Activated CD4-positive, alpha-beta T cell treated with anti-CD3 and anti-CD28 coated beads, Interleukin-2, amount 50 U/mL, for 4 hours (primary cell): ENCODE measurements around the gene HSPA5.
"Not testable (repeated sequence)": the region's sequence is repeated elsewhere in the genome, so short reads cannot be mapped to it uniquely, and the experiment has no call there.

Experiments
- DNase-seq, 2 experiments: peaks; one replicate each; pipeline ENCODE4 v3.0.0-alpha.2; 2020

The HSPA5 gene

DNA sequence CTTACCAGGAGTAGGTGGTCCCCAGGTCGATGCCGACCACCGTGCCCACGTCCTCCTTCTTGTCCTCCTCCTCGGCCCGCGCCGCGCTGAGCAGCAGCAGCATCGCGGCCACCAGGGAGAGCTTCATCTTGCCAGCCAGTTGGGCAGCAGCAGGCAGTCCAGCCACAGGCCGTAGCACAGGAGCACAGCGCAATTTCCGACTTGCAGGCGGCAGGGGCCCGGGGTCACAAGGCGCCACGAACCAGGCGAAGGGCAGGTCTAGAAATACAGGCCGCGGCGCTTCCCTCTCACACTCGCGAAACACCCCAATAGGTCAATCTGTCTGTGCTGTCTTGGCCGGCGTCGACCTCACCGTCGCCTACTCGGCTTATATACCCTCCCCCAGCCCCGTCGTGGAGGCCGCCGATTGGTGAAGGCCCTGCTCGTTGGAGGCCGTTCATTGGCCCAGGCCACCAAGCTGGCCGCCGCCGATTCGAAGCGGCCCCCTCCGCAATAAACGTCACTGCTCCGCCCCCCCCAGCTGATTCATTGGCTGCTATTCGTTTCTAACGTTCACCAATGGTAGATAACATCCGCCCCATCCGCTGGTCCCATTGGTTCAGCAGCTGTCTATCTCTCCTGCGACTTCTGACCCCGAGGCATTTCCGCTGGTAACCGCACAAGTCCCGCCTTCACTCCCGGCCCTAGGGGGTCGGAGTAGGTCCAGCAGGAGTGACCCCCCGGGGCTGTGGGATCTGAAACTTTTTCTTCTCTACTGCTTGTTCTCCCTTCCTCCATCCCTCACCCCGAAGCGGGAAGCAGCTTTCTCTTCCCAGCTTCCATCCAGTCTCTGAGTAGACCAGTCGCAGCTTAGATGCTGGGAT, at the start of gene HSPA5:
TSS of gene HSPA5 (minus strand) at position 344 of the 863 bp plus-strand sequence. CDS start at position 127, 217 bp downstream.
- peak; percentile 100 for DNase-seq

DNA sequence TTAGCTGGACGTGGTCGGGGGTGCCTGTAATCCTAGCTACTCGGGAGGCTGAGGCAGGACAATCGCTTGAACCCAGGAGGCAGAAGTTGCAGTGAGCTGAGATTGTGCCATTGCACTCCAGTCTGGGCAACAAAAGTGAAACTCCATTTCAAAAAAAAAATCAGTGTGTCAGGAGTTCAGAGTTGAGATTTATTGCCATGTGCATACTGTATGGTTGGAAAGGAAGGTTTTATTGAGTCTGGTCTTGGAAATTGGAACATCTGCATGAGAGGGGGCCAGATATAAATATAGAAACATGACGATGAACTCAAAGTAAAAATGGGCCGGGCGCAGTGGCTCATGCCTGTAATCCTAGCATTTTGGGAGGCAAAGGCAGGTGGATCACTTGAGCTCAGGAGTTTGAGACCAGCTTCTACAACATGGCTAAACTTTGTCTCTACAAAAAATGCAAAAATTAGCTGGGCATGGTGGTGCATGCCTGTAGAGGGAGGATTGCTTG, 45.8 kb upstream of the HSPA5 start:
- DNase-seq = not testable (repeated sequence)

DNA sequence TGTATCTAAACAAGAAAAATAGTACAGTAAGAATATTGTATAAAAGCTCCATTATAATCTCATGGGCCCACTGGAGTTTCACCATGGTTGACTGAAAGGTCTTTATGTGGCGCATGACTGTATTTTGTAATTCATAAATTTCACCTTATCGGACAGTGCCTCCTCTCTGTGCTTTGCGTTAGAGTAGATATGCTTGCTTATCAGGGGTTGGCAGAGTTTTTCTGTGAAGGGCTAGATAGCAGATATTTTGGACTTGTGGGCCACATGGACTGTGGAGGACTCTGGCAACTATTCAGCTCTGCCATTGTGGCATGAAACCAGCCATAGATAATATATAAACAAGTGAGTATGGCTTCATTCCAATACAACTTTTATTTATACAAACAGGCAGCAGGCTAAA, 43.7 kb upstream of the HSPA5 start:
- DNase-seq = no peak

DNA sequence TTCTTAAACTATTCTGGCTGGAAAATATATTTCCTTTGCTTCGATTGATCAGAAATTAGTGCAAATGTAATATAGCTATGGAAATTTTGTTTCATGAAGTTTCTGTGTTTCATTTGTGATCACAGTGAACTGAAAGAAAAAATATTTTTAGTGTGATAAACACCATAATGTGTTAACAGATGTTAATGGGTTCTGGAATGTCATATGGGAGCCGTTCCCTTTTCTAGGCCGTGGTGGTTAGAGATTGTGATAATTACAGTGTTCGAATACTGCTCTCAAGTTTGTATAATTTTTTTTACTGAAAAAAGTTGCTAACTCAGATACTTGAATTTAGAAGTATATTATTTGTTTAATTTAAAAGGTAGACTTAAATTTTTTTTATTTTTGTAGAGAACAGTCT, 39.8 kb upstream of the HSPA5 start:
- no peak for DNase-seq

DNA sequence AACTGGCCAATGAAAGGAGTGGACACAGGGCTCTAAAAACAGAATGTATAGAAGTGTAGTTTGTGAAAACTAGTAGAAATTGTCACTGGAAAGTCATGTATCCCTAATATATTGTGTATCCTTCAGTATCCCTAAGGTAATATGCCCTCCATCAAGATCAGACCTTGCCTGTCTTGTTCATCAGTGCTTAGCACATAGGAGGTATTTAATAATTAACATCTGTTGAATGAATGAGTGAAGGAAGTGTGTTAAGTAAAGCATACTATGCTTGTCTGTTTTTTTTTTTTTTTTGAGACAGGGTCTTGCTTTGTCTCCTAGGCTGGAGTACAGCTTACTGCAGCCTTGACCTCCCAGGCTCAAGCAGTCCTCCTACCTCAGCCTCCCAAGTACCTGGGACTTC, 36.3 kb upstream of the HSPA5 start:
- no peak for DNase-seq

DNA sequence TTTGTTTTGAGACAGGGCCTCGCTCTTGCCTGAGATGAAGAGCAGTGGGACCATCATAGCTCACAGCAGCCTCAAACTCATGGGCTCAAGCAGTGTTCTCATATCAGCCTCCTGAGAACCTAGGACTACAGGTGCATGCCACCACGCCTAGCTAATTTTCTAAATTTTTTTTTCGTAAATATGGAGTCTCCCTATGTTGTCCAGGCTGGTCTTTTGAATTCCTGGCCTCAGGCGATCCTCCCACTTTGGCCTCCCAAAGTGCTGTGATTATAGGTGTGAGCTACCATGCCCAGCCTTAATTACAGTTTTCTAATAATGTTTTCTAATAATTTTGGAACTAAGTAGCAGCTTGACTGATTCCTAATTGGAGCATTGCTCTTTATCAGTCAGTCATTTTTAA, 35.6 kb upstream of the HSPA5 start:
- DNase-seq = no peak

DNA sequence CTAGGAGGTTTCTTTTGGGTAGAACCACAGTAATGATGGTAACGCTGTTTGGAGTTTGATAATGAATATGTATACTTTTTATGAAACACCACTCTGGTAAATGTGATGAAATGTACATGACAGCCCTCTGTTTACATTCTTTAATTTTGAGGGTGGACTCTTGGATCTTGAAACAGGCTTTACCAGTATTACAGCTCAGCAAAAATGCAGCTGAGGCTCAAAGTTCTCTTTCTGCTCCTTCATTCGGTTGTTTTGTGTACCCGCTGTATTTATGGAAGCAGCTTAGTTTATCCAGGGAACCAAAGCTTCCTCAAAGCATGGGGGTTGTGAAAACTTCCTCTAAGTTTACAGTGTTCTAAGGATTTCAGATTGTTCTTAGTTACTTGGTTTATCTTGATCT, 31.6 kb upstream of the HSPA5 start:
- no peak for DNase-seq

DNA sequence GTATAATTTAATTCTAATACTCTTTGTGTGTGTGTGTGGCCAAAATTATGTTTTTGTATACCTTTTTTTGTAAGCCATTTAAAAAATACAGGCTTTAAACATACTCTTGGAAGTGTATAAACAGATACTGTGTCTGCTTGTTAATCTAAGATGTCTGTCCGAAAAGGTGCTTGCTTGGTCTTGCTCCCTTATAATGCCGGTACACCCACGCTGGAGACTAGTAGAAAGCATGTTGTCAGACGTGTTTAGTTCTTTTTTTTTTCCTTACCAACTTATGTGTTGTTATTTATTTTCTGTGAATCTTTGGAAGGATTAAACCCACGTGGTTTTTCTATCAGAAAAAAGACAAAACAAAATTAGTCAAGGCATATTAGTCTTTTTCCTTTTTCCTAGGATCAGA, 29.9 kb upstream of the HSPA5 start:
- no peak for DNase-seq

DNA sequence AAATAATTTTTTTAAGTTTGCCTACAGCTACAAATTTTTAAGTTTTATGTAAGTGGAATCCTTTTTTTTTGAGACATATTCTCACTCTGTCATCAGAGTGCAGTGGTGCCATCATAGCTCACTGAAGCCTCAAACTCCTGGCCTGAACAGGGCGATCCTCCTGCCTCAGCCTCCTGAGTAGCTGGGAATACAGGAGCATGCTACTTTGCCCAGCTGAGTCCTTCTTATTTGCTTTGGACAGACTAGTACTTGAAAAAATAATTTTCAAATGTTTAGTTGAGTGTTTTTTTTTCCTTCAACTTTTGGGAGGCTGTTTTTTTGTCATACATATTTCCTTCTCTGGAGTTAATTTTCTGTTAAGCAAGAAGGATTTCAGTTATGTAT, 27.9 kb upstream of the HSPA5 start:
- DNase-seq = no peak

DNA sequence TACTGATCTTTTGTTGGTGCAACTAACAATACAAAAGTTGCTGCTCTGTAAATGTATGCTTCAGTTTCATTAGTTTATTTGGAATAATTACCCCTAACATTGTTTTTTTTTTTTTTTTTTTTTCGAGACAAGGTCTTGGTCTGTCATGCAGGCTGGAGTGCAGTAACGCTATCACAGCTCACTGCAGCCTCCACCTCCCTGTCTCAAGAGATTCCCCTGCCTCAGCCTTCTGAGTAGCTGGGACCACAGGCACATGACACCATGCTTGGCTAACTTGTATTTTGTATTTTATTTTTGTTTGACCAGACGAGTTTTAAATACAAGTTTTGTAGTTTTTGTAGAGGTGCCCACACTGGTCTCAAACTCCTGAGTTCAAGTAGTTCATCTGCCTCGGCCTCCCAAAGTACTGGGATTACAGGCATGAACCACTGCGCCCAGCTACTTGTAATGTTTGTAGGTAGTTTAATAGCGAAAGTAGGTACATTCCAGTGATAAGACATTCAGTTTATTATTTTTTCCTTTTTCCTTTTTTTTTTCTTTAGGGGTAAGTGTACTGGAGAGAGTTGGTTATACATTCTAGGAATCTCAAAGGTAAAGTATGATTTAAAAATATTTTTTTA, 27.4 kb upstream of the HSPA5 start:
- DNase-seq = no peak

DNA sequence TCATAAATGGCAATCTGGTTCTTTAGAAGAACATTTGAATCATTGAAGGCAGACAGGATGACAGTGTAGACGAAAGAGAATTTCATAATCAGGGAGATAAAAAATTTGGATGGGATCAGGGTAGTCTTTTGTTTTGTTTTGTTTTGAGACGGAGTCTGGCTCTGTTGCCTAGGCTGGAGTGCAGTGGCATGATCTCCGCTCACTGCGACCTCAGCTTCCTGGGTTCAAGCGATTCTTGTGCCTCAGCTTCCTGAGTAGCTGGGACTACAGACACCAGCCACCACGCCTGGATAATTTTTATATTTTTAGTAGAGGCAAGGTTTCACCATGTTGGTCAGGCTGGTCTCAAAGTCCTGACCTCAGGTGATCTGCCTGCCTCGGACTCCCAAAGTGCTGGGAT, 22.9 kb upstream of the HSPA5 start:
- not testable (repeated sequence) for DNase-seq

DNA sequence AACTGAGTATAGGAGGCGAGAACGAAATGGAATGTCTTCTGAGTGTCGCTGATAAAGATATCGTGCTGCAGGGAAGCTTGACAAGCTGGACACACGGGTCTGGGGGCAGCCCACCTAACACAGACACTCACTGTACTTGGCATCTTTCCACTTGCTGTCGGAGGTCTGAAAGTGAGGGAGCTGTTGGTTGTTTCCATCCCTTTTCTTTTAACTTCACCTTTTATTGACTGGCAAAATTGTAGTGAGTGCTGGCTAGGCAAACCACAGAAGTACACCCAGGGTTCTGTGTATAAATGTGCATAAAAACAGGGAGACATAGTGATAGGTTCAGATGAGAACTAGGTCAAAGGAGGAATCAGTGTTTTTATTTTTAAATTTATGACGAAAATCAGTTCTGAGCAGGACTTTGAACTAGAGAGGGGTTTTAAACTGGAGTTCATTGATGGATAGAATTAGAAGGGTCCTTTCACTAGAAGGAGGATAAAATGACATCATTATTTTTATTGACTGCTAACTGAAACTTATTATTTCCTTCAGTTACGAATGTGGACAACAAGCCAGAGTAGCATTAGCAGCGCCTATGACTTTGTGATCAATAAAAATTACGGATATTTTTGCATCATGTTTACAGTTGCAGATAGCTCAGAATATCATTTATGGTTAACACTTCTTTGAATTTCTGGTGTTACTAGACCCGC, 21.3 kb upstream of the HSPA5 start:
- no peak for DNase-seq

DNA sequence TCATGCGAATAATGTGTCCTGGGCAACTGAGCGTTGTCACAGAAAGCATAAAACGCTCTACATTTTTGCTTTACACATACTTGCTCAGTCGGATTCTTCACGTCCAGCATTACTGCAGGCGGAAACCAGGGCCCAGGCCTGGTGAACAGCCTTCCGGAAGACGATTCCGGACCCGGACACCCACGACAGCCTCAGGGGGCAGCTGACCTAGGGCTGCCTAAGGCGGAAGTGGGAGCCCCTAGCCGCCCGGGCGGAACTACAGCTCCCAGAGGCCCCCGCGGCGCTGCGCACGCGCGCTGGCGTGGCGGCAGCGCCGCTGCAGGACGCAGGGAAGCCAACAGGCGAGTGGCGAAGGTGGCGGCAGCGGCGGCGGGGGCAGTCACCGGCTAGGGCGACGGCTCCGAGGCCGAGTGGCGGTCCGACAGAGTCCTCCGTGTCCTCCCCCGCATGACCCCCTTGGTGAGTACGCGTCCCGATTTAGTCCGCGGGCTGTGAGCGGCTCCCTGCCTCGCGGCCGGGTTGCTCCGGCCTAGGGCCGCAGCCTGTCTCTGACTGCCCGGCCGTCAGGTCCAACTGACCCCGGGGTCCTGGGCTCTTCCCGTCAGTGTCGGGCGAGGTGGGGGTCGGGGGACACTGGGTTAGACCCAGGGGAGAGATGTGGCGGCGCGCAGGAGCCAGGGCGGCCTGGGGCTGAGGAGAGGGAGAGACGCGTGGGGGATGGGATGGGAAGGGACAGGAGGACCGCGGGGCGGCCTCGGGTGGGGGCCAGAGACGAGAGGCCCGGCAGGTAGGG, 20.6 kb upstream of the HSPA5 start, which contains the start of gene GAPVD1:
TSS of gene GAPVD1 (plus strand) at position 326 of the 793 bp plus-strand sequence. CDS start 37,096 bp downstream, outside the sequence.
- peak; percentile 76 to 77 for DNase-seq

DNA sequence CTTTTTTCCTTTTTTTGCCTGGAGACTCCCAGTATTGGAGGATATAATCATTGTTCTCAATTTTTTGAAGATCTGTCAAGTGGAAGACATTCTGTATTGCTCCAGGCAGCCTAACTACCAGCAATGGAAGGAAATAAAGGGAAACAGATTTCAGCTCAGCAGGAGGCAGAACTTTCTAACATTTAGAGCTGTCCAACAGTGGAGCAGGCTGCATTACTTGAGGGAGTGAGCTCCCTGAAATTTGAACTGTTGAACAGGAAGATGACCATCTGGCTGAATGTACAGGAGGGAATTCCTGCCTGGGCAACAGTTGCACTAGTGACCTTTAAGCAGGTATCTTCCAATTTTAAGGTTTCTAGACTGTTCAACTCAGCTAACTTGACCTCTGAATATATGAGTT, 19.4 kb upstream of the HSPA5 start:
- no peak for DNase-seq

DNA sequence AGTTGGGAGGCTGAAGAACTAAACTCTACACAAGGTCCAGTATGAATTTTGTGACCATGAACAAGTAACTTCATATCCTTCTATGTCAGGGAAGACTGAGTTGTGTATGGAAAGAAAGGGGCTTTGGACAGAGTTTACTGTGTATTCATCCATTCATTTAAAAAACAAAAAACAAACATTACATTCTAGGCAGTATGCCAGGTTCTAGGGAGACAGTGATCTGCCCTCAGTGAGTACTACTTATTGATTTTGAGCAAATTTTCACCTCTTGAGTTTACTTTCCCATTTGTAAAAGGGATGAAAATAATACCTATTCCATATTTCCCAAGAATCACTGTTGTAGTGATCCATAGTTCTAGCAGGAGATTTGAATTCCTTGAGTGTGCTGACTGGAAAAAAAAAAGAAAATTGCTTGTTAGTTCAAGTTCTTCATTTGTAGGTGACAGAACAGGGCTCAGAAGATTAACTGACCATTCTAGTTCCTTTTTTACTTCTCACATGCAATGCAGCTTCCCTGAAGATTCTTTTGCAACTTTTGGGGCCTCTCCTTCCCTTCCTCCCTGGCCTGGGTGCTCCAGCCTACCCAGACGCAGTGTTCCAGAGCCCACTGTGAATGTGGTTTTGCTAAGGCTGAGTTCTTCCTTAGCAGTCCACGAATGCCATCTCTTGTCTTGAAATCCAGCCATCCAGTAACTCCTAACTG, 17.8 kb upstream of the HSPA5 start:
- DNase-seq = no peak

DNA sequence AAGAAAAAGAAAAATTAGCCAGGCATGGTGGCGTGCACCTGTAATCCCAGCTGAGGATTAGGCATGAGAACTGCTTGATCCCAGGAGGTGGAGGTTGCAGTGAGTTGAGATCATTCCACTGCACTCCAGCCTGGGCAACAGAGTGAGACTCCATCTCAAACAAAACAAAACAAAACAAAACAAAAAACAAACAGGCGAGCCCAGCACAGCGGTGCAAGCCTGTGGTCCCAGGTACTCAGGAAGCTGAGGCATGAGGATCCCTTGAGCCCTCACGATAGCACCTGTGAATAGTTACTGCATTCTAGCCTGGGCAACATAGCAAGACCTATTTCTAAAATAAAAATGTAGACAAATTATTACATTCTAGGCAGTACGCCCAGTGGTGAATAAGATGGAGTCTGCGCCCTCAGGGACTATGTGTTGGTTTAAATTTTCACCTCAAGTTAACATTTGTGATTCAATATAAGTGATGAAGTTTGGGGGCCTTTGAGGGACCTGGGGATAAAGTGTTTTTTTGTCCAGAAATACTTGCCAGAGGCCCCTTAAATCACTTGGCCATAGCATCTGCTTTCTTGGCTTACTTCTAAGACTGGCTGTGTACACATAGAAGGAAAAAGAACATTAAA, 17.1 kb upstream of the HSPA5 start:
- DNase-seq = no peak

DNA sequence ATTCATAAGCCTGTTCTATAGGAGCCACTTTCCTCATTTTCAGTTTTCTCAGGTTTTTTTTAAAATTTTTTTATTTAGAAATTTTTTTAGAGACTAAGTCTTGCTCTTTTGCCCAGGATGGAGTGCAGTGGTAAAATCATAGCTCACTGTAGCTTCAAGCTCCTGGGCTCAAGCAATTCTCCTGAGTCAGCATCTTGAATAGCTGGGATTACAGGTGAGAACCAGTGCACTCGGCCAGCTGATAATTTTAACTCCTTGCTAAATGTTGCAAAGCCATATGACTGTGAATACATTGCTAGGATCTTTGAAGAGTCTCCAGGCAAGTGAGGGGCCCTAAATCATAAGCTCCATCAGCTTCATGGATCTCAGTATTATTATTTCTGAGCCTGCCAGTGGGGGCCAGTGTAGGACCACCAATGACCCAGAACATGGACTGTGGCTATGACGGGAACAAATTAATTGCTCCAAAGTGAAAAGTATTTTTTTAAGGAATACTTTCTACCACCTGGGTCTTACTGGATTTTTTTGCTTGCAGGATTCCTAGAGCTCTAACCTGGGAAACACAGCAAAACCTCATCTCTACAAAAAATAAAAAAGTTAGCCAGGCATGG, 14.7 kb upstream of the HSPA5 start:
- DNase-seq = no peak

DNA sequence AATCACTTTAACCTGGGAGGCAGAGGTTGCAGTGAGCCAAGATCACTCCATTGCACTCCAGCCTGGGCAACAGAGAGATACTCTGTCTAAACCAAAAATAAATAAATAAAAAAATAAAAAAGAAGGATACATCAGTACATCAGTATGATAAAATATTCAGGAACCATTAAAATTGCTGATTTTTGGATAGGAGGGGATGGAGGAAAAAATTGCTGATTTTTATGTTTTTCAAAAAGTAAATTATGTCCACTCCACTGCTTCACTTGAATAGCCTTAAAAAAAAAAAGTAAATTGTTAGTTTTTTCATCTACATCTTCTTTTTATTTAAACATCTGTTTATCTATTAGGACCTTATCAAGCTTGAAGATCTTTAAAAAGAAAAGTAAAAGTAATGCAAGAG, 13.1 kb upstream of the HSPA5 start:
- DNase-seq = no peak

DNA sequence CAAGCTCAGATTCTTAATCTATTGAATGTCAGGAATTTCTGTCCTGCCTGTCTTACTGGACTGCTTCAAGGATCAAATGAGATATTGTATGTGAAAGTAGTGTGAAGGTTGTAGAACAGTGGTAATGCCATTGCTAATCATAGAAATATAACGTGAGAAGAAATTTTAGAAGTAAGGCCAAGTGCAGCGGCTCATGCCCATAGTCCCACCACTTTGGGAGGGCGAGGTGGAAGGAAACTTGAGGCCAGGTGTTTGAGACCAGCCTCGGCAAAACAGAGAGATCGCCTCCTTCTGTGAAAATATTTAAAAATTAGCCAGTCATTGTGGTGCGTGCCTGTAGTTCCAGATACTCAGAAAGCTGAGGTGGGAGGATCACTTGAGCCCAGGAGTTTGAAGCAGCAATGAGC, 5.1 kb upstream of the HSPA5 start:
- DNase-seq = no peak

DNA sequence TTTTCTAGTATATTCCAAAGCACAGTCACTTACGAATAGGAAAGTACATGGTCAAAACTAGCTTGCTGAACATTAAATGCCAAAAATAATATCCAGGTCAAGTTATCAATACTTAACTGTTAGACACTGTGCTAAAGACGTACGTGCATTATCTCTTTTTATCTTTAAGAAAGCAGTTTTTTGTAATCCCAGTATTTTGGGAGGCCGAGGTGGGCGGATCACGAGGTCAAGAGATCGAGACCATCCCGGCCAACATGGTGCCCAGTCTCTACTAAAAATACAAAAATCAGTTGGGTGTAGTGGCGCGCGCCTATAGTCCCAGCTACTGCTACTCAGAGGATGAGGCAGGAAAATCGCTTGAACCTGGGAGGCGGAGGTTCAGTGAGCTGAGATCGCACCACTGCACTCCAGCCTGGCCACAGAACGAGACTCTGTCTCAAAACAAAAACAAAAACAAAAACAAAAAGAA, 2.7 kb upstream of the HSPA5 start:
- DNase-seq = no peak
